ENCODE data around the gene RBBP8.

DNA sequence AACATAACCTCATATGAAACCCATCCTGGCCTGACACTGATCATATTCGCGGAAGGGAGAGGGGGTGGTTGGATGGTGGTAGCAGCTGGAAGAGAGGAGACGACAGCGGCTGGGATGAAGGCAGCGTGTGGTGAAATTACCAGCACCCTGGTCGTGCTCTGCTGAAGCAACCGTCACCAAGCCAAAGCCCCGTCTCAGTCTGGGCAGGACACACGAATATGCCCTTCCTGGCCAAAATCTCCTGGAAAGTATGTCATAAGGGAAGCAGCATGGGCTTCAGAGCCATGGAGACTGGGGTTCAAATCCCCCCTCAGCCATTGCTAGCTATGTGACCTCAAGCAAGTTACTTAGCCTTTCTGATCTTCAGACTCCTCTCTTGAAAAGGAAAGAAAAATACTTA, 139.0 kb downstream of the RBBP8 start:
- no peak for TF ChIP-seq EZH2 (IDR thresholded peaks at IDR 0.05; ENCODE audit: insufficient read depth, poor library complexity, severe bottlenecking)
- TF ChIP-seq EZH2phosphoT487 (IDR thresholded peaks at IDR 0.05; ENCODE audit: insufficient read depth, low read depth), result no peak

Measured in GM23248 (cell line).